AG08395 (cell line): Measurements from ENCODE around the gene LEFTY2.
A peak's percentile ranks its signal among the peaks of the same experiment; 100 is the strongest.
"Not testable (repeated sequence)": the region's sequence is repeated elsewhere in the genome, so short reads cannot be mapped to it uniquely, and the experiment has no call there.

Experiments
- DNase-seq: peaks from one replicate; pipeline ENCODE4 v3.0.0; 2012; ENCODE audit warnings: mixed read lengths, low spot score

Gene LEFTY2, protein sequence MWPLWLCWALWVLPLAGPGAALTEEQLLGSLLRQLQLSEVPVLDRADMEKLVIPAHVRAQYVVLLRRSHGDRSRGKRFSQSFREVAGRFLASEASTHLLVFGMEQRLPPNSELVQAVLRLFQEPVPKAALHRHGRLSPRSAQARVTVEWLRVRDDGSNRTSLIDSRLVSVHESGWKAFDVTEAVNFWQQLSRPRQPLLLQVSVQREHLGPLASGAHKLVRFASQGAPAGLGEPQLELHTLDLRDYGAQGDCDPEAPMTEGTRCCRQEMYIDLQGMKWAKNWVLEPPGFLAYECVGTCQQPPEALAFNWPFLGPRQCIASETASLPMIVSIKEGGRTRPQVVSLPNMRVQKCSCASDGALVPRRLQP

DNA sequence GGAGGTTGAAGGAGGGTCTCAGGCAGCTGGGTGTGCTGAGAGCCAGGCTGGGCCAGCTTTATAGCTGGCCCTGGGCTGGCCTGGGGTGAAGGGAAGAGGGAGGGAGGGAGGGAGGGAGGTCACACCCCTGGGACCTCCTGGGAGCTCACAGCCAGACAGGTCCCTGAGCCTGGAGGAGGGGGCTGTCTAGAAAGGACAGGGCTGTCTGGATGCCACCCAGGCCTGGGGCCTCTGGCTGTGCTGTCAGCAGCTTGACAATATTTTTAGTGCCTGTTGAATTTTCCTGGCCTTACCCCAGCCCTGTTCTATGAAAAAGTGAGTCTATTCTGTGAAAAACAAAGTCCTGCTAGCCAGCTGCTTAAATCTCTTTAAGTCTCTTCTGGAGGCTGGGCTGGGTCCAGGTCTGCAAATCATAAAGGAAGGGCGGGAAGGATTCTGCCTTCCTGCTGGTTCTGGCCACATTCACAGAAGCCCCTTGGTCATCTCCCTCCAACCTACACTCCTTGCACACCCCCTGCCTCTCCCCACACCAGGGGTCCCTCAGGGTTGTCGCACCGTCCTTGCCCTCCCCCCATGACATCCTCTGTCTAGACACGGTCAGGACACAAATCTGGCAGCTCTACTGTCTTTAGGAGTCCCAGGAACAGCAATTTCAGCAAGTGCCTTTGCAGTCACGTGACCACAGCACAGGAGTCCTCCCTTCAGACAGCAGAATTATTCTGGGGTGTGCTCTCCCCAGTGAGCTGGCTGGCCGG lies at the start of gene LEFTY2:
TSS of gene LEFTY2 (minus strand) at position 34 of the 755 bp plus-strand sequence. CDS start 80 bp downstream, outside the sequence.
- no peak for DNase-seq

DNA sequence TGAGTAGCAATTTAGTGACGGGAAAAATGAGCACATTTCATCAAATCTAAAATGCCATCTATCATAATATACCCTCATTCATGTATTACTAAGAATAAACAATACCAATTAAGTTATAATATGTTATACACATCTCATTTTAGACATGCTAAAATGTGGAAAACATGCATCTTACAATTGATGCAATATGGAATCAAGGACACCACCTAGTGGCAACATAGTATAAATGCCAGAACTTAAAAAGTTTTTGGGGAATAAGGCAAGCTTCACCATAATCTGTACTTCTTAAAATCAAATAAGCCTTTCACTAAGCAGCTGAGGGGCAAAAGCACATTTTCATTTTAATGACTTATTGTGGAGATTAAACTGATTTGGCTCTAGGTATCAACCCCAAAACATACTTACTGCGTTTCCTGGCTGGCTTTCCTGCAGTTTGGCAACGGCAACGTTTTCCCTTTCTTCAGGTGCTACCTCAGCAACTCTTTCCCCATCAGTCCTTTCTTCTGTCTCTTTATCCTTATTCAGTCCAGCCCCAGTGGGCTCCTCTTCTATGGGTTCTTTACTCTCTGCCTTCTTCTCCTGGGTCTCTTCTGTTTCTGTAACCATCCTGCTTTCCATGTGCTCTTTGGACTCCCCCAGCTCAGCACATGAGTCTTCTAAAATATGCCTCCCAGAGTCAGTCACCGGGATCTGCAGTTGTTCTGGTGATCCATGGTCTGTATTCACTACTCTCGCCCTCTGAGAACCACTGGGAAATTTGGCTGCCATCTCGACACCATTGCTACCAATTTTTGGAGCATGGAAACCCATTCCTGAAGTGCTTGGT lies 46.7 kb upstream of the LEFTY2 start:
- peak; percentile 54 for DNase-seq

DNA sequence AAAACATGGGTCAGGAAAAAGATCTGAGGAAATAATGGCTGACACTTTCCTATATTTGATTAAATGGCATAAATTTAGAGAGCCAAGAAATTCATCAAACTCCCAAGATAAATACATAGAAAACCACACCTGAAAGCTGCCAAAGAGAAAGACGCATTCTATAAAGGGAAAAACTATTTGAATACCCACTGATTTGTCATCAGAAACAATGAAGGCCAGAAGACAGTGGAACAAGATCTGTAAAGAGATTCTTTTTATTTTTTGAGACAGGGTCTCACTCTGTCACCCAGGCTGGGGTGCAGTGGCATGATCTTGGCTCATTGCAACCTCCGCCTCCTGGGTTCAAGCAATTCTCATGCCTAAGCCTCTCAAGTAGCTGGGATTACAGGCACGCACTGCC lies 40.7 kb upstream of the LEFTY2 start:
- DNase-seq, result no peak

DNA sequence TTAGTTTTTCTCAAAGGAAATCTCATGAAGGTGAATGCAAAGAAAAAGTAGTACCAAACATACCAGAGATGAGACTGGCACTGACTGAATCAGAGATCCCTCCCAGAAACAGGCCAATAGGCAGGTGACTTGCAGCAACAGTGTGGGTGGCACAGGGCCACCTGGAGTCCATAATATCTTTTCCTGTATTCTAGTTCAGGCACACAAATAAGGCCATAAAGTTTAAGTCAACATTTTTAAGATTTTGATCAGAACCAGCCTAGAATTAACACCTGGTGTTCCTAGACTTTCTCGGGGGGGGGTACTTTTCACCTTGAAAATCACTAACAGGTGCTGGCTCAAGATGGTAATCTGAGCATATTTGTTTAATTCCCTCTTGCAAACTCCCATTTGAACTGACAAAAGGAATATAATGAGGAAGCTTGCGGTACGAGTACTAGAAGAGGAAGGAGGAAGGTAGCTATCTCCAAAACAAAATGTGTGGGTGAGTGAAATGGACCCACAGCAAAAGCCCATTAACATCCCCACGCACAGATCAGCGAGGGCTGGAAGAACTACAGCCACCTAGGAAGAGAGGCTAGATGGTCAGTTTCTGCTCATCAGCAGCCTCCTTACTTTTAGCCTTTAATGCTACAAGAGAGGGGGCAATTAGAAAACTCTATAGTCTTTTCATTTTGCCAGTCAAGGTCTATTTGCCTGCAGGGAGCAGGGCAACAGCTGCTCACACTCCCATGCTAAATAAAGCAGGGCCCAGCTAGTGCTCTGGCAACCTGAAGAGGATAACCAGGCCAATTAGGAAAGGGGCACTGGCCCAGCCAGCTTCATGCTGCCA lies 39.2 kb upstream of the LEFTY2 start:
- no peak for DNase-seq

DNA sequence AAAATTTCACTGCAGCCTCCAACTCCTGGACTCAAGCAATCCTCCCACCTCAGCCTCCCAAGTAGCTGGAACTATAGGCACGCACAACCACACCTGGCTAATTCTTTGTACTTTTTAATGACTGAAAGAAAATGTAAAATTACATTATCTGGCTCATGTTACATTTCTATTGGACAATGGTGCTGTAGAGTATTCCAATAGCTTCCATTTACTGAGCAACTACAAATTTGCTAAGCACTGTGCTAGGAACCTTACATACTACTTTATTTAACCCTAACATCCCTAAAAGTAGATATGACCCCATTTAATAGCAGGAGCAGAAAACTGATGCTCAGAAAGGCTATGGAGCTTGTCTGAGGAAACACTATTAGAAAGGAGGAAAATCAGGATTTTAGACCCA lies 38.4 kb upstream of the LEFTY2 start:
- no peak for DNase-seq

DNA sequence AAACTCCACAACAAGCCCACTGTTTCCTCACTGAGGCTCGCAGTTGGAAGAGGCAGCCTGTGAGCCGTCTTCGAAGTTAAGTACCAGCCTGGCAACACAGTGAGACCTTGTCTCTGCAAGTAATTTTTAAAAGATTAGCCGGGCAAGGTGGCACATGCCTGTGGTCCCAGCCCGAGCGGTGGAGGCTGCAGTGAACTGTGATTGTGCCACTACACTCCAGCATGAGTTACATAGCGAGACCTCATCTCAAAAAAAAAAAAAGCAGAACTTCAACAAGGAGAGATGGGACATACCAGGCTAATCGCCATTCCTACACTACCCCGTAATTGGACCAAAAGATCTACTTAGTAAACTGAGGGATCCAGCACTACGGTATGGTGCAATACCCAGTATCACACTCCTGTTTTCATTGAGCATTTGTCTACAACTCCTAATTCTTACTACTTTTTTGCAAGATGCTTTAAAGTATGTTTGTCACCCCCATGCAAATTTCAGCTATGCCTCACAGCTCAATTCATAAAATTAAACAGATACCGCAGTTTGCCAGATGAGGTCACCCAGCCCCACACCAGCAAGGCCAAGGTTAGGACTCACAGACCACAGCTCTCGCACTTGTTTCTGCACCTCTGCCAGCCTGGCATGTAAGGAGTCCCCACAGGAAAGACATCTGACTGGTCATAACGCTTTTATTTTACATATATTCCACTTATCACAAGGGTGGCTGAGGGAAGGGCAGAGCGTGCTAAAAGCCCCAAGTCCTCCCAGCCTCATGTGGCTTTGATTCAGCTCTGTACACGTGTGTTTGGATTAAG lies 37.1 kb upstream of the LEFTY2 start:
- no peak for DNase-seq

DNA sequence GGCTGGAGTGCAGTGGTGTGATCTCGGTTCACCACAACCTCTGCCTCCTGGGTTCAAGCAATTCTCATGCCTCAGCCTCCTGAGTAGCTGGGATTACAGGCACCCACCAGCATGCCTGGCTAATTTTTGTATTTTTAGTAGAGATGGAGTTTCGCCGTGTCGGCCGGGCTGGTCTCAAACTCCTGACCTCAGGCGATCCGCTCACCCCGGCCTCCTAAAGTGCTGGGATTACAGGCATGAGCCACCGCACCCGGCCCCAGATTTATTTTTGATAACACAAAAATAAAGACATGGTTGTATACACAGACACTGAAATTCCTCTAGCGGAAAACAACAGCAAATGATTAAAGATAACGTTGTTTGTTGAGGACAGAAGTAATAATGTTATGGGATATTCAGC lies 34.1 kb upstream of the LEFTY2 start:
- not testable (repeated sequence) for DNase-seq

DNA sequence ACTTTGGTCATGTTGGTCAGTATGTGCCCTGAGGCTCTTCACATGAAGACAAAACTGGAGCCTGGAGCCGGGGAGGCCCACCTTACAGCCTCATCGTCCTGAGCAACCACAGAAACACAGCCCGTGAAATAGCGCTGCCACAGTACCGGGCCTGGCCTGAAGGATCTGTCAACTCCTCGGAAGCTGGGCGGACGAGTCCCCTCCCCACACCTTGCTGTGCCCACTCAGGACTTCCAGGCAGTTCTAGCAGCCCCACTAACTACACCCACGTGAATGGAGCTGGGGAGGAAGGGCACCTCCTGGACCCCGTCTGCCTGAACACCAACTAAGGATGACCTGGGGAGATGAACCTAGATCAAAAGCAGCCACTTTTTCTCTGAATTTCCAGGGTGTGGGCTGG lies 33.4 kb upstream of the LEFTY2 start:
- no peak for DNase-seq

DNA sequence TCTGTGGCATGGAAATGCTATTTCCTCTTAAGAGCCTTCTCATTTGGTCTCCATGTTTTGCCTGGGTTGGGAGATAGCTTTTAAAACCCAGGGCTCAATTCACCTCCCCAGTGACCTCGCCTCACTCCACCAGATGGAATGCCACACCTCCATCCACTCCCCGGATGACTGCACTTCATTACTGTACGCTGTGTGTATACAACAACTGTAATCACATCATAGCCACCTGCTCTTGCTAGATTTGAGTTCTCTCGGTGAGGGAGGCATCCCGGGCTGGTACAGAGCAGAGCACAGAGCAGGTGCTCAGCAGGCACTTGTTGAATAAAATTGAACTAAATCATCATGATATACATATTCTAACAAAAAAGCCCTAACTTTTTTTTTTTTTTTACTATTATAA lies 32.1 kb upstream of the LEFTY2 start:
- no peak for DNase-seq

DNA sequence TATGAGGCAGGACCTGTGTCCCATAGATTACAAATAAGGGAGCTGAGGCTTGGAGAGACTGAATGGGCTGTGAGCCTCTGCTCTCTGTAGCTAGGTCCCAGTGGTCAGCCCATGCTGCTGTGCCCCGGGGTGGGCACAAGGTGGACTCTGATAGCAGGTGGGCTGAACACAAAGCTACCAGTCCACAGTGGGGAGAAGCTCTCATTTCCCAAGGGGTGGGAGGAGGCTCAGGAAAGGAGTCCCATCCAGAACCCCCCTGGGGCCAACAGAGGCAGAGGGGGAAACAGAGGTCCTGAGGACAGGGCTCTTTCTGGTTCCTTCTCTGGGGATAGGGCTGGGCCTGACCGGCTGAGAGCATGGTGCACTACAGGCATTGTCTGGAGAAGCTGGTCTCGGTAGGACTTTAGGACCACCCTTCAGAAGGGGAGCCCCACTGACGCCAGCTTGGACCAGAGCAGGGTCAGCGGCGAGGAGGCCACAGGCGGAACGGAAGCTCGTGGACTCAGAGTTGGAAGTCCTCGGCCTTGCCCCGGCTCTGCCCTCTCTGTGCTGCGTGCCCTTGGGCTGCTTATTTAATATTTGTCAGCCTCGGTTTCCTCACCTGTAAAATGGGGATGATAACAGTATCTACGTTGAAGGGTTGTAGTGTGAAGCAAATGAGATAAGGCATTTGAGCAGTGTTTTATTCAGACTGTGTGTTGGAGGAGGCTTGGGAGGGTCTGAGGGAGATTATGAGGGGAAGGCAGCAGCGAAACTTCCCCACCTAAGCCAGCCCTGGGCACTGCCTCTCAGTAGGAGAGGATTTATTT lies 31.5 kb upstream of the LEFTY2 start:
- no peak for DNase-seq

DNA sequence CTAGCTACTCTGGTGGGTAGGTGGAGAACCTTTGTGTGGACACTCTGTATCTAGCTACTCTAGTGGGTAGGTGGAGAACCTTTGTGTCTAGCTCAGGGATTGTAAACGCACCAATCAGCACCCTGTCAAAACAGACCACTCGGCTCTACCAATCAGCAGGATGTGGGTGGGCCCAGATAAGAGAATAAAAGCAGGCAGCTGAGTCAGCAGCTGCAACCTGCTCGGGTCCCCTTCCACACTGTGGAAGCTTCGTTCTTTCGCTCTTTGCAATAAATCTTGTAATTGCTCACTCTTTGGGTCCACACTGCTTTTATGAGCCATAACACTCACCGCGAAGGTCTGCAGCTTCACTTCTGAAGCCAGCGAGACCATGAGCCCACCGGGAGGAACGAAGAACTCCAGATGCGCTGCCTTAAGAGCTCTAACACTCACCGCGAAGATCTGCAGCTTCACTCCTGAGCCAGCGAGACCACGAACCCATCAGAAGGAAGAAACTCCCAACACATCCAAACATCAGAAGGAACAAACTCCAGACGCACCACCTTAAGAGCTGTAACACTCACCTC lies 29.7 kb upstream of the LEFTY2 start:
- DNase-seq, result not testable (repeated sequence)

DNA sequence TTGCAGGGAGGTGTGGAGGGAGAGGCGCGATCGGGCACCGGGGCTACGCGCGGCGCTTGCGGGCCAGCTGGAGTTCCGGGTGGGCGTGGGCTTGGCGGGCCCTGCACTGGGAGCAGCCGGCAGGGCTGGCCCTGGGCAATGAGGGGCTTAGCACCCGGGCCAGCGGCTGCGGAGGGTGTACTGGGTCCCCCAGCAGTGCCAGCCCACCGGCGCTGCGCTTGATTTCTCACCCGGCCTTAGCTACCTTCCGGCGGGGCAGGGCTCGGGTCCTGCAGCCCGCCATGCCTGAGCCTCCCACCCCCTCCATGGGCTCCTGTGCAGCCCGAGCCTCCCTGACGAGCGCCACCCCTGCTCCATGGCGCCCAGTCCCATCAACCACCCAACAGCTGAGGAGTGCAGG lies 28.7 kb upstream of the LEFTY2 start:
- not testable (repeated sequence) for DNase-seq

DNA sequence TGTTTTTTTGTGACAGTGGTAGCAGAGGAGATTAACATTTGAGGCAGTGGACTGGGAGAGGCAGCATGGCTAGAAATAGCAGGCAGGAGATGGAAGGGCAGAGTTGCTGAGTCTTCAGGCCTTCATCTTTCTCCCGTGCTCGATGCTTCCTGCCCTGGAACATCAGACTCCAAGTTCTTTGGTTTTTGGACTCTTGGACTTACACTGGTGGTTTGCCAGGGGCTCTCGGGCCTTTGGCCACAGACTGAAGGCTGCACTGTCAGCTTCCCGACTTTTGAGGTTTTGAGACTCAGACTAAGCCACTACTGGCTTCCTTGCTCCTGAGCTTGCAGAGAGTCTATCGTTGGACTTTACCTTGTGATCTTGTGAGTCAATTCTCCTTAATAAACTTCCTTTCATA lies 24.2 kb upstream of the LEFTY2 start:
- DNase-seq, result no peak

DNA sequence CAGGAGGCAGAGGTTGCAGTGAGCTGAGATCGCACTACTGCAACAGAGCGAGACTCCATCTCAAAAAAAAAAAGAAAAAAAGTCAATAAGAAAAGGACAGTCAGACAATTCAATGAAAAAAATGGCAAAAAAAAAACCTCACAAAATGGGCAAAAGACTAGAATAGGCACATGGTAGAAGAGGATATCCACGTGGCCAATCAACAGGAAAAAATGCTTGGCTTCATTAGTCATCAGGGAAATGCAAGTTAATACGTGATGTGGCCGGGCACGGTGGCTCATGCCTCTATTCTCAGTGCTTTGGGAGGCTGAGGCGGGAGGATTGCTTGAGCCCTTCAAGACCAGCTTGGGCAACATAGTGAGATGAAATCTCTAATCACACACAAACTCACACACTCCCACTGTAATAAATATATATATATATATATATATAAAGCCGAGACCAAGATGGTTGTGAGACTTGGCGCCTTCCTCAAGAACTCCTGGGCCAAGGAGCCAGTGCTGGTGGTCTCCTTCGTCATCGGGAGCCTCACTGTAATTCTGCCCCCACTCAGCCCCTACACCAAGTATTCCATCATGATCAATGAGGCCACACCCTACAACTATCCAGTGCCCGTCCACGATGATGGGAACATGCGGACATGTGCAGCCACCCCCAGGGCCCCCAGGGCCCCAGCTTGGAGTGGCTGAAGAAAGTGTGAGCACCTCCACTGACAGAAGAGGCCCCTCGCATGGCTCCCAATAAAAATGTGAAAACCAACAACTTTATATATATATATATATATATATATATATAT lies 22.9 kb upstream of the LEFTY2 start:
- no peak for DNase-seq

DNA sequence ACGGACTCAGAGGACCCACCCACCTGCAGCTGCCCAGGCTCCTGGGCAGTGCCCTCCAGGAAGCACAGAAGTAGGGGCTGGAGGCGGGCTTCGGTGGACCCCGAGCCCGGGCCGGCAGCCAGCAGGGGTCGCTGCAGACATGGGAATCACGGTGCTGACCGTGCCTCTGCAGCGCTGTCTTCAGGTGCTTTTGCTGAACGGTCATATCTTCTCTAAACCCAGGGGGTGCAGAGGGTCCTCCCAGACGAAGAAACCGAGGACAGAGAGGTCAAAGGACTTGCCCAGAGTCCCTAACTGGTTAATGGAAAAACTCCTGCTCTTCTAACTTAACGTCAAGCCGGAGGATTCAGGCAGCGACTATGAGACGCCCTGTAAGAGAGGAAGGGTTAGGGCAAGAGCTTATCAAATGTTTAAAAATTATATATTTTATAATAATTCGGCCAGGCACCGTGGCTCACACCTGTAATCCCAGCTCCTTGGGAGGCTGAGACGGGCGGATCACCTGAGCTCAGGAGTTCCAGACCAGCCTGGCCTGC lies 21.5 kb upstream of the LEFTY2 start:
- no peak for DNase-seq

DNA sequence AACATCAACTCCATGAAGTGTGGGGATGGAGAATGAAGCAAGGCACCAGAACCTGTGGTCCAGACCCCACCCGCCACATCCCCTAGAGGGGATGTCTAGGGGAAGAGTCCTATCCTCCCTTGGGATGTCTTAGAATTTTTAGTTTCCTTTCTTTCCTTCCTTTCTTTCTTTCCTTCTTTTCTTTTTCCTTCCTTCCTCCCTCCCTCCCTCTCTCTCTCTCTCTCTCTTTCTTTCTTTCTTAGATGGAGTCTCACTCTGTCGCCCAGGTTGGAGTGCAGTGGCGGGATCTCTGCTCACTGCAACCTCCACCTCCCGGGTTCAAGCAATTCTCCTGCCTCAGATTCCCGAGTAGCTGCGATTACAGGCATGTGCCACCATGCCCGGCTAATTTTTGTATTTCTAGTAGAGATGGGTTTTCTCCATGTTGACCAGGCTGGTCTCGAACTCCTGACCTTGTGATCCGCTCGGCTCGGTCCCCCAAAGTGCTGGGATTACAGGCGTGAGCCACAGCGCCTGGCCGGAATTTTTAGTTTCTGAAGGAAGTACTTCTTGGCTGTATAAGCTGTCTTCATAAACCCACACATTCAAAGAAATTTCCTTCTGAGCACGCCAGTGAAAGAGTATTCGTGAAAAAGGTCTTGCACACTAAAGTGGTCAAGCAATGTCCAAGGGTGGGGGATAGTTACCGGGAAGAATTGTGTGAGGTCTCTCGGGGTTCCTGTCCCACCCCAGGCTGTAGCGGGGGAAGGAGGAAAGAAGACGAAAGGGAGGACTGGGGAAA lies 20.8 kb upstream of the LEFTY2 start:
- DNase-seq, result no peak

DNA sequence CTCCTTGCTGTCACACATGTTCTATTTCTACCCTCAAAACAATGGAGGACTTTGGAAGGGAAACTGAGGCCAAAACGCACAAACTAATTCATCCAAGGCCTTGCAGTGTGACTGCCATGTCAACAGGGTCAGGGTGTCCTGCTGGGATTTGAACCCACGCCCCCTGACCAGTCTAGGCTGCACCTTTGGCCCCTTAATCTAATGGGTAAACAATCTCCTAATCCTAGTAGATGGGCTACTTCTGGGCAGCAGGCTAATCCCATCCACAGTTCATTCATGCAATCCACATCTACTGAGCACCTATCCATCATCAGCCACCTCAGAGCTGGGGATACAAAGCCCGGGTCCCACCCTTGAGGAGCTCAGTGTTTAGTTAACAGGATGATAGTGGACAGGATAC lies 17.0 kb upstream of the LEFTY2 start:
- no peak for DNase-seq

DNA sequence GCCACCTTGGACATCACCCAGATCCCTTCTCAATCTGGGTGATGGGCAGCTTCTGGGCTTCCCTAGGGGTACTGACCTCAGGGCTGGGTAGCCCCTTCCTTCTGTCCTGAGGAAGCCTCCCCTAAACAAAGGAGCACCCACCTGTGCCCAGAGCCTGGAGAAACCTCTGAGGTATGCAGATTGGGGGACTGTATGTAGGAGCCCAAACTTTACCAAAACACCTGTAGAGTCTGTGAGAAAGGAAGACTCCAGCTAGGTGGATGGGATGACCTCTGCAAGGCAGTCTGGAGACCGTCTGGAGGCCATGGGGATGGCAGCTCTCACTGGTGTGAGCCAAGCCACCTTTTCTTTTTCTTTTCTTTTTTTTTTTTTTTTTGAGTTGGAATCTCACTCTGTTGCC lies 13.7 kb upstream of the LEFTY2 start:
- no peak for DNase-seq
